GM18520 (cell line): ENCODE measurements around the gene BMPR1A.
A peak's percentile ranks its signal among the peaks of the same experiment; 100 is the strongest.
"Not testable (repeated sequence)": the region's sequence is repeated elsewhere in the genome, so short reads cannot be mapped to it uniquely, and the experiment has no call there.

Source experiments
- ATAC-seq: cut with Tn5 transposase; IDR thresholded peaks from one replicate; pipeline ENCODE4 v1.9.1; 2021; ENCODE audit not compliant: unreplicated experiment

BMPR1A gene

GRCh38 chr10:86729677-86730076 lies 26.7 kb upstream of the BMPR1A start:
- no peak for ATAC-seq

- no peak for ATAC-seq
These were observed 26.2 kb upstream of the BMPR1A start for GRCh38 chr10:86730227-86730626.

GRCh38 chr10:86732771-86733170 lies 23.6 kb upstream of the BMPR1A start:
- no peak for ATAC-seq

- ATAC-seq, result no peak
These were observed 23.2 kb upstream of the BMPR1A start for GRCh38 chr10:86733260-86733671.

- no peak for ATAC-seq
These were observed 22.0 kb upstream of the BMPR1A start for GRCh38 chr10:86734207-86734988.

- not testable (repeated sequence) for ATAC-seq
These were observed 21.1 kb upstream of the BMPR1A start for GRCh38 chr10:86735278-86735677.

GRCh38 chr10:86742230-86742629 lies 14.2 kb upstream of the BMPR1A start:
- no peak for ATAC-seq

GRCh38 chr10:86744067-86744725 lies 12.2 kb upstream of the BMPR1A start:
- no peak for ATAC-seq

- no peak for ATAC-seq
These were observed 8.4 kb upstream of the BMPR1A start for GRCh38 chr10:86747796-86748581.

- no peak for ATAC-seq
These were observed 6.6 kb upstream of the BMPR1A start for GRCh38 chr10:86749854-86750253.

GRCh38 chr10:86751477-86751876 lies 4.9 kb upstream of the BMPR1A start:
- ATAC-seq, result no peak

GRCh38 chr10:86752311-86752710 lies 4.1 kb upstream of the BMPR1A start:
- no peak for ATAC-seq

- ATAC-seq, result no peak
These were observed 3.4 kb upstream of the BMPR1A start for GRCh38 chr10:86753051-86753450.

GRCh38 chr10:86753638-86754434 lies 2.6 kb upstream of the BMPR1A start:
- ATAC-seq, result no peak

- ATAC-seq, result no peak
These were observed 1.0 kb upstream of the BMPR1A start for GRCh38 chr10:86755454-86755739.

- peak; percentile 86 for ATAC-seq
These were observed 494 bp upstream of the BMPR1A start for GRCh38 chr10:86755740-86756510.

- no peak for ATAC-seq
These were observed 924 bp downstream of the BMPR1A start for GRCh38 chr10:86757113-86757972.

- no peak for ATAC-seq
These were observed 2.0 kb downstream of the BMPR1A start for GRCh38 chr10:86758189-86759072.
